HepG2 (cell line): ENCODE results near the gene RNMT. TPM values are rescaled to one million over a fixed set of nuclear protein-coding genes. Genes with fewer than 3 reads are reported as not detected.

ENCODE experiments used
- ATAC-seq: fragments of 200-7000 bp; cut with Tn5 transposase; 3 replicates; pipeline ENCODE4 v1.9.1; 2020; ENCODE audit warnings: mild to moderate bottlenecking, moderate library complexity
- BruUV-seq: library from RNA; stranded (reverse); fragments of 400-500 nt; replicated peaks from 2 replicates; lab custom pipeline; 2021; lab: Mats Ljungman, UMichigan
- CTCF ChIA-PET: fragments of 300-600 bp; formaldehyde crosslinking; extraction: SDS; loops from one replicate; lab custom pipeline; 2021; ENCODE audit warnings: low total read pairs, inconsistent platforms, low intra/inter-chr PET ratio; lab: Yijun Ruan, JAX
- POLR2A ChIA-PET: fragments of 350-600 bp; sonication (Branson Sonifier 250); formaldehyde crosslinking; loops from one replicate; lab custom pipeline; 2020; ENCODE audit warnings: antibody characterized with exemption, inconsistent platforms; lab: Yijun Ruan, JAX
- DNase-seq: peaks from one replicate; pipeline ENCODE4 v3.0.0-alpha.2; 2015; ENCODE audit warnings: low spot score
- FAIRE-seq: peaks from 3 replicates; lab custom pipeline; 2011; peaks lifted over from hg19 to GRCh38; lab: Jason Lieb, UNC
- H2AFZ ChIP-seq: one replicate; pipeline ENCODE4 v1.6.1; 2011; ENCODE audit warnings: low read length, inconsistent platforms
- H3K27ac ChIP-seq: fragments of 300-600 bp; 3 replicates; pipeline ENCODE4 v1.8.0; 2011; ENCODE audit warnings: mixed run types, mild to moderate bottlenecking, mixed read lengths, low read length, inconsistent platforms; ENCODE audit not compliant: insufficient read depth; ENCODE audit errors: extremely low read length
- H3K27me3 ChIP-seq, 2 experiments: fragments of 200-600 bp in 1 of 2; 2 replicates in 1 of 2; 3 replicates in 1 of 2; pipeline versions ENCODE4 v1.6.0 to v1.8.0; 2011; ENCODE audit warnings: low read length in 2 of 2, mild to moderate bottlenecking in 2 of 2, moderate library complexity in 2 of 2, inconsistent platforms in 1 of 2; ENCODE audit not compliant: insufficient read depth in 2 of 2, control insufficient read depth in 1 of 2
- H3K36me3 ChIP-seq, 2 experiments: fragments of 200-600 bp in 1 of 2; replicated peaks in 1 of 2; 2 replicates in 1 of 2; 3 replicates in 1 of 2; pipeline versions ENCODE4 v1.5.1 to v1.8.0; 2011; ENCODE audit warnings: low read length in 2 of 2, inconsistent platforms in 1 of 2; ENCODE audit not compliant: insufficient read depth in 2 of 2, control insufficient read depth in 1 of 2
- H3K4me1 ChIP-seq: 2 replicates; pipeline ENCODE4 v1.5.1; 2012; ENCODE audit warnings: low read length, inconsistent platforms; ENCODE audit not compliant: insufficient read depth
- H3K4me2 ChIP-seq: 2 replicates; pipeline ENCODE4 v1.6.0; 2011; ENCODE audit warnings: low read depth, low read length, inconsistent platforms
- H3K4me3 ChIP-seq, 3 experiments: fragments of 200-600 bp in 1 of 3; sonication (generic), shearing (Covaris generic) in 1 of 3; replicated peaks in 1 of 3; 2 replicates each; pipeline ENCODE4 v1.5.1; 2011 to 2016; ENCODE audit warnings: low read length in 3 of 3, inconsistent platforms in 2 of 3, low read depth in 2 of 3, mild to moderate bottlenecking in 2 of 3, control low read depth in 1 of 3, mixed read lengths in 1 of 3; ENCODE audit not compliant: insufficient read depth in 1 of 3
- H3K79me2 ChIP-seq: one replicate; pipeline ENCODE4 v1.6.1; 2011; ENCODE audit warnings: low read length, inconsistent platforms; ENCODE audit not compliant: insufficient read depth
- H3K9ac ChIP-seq: 2 replicates; pipeline ENCODE4 v1.6.0; 2011; ENCODE audit warnings: mild to moderate bottlenecking, low read depth, low read length, inconsistent platforms; ENCODE audit not compliant: insufficient read depth
- H3K9me3 ChIP-seq: 2 replicates; pipeline ENCODE4 v1.5.1; 2012; ENCODE audit warnings: mild to moderate bottlenecking, low read length
- H4K20me1 ChIP-seq: 2 replicates; pipeline ENCODE4 v1.6.0; 2011; ENCODE audit warnings: inconsistent platforms, mild to moderate bottlenecking, low read length, moderate library complexity; ENCODE audit not compliant: insufficient read depth
- CEBPB ChIP-seq: IDR thresholded peaks from 2 replicates; pipeline ENCODE4 v1.6.1; 2011; ENCODE audit warnings: low read depth, low read length, improper control_type of control experiment, borderline replicate concordance
- STAG1 ChIP-seq: sonication (generic); formaldehyde crosslinking; IDR thresholded peaks from 2 replicates; pipeline ENCODE4 v1.4.0; 2020; ENCODE audit warnings: missing genetic modification reagents
- TFDP1 ChIP-seq: IDR thresholded peaks from 2 replicates; pipeline ENCODE4 v1.6.1; 2016; ENCODE audit warnings: missing compliant biosample characterization, missing genetic modification reagents, borderline replicate concordance
- ZMYM2 ChIP-seq: sonication (generic); formaldehyde crosslinking; IDR thresholded peaks from 2 replicates; pipeline ENCODE4 v1.8.0; 2022; ENCODE audit warnings: mild to moderate bottlenecking, missing genetic modification reagents
- WGBS: methylation state at CpG from one replicate; pipeline ENCODE4 v1.1.6; 2017; ENCODE audit warnings: low lambda C conversion rate; 5-methylcytosine and 5-hydroxymethylcytosine counted together
- in situ Hi-C: cut with HindIII; loops from 2 replicates; pipeline ENCODE4 v1.10.0; 2017; ENCODE audit warnings: low pct_unique_long_range_greater_than_20kb; ENCODE audit not compliant: extremely low pct_ligation_motif_present
- intact Hi-C: fragments of 100-400 bp; cut with micrococcal nuclease; formaldehyde crosslinking; loops from one replicate; pipeline ENCODE4 v1.10.0; 2022; ENCODE audit not compliant: unreplicated experiment
- polyA plus RNA-seq, 8 experiments: library from polyadenylated mRNA; depleted of rRNA in 3 of 8; stranded (reverse) in 7 of 8; unstranded in 1 of 8; fragments of >200 nt; fragmentation: Illumina TruSeq in 4 of 8; extraction: Trizol in 4 of 8; gene quantifications; 2 replicates each; pipeline versions ENCODE4 v1.2.1 to v1.2.3, GENCODE V29; 2011 to 2016; ENCODE audit warnings: low read depth in 4 of 8, missing spikeins in 1 of 8, mixed read lengths in 1 of 8; ENCODE audit not compliant: insufficient read depth in 1 of 8
- total RNA-seq, 5 experiments: library from RNA; depleted of rRNA; stranded (reverse); fragments of >200 nt; fragmentation: Illumina TruSeq; extraction: Trizol; gene quantifications; 2 replicates each; pipeline ENCODE4 v1.2.3, GENCODE V29; 2016; ENCODE audit warnings: low read depth in 1 of 5

RNMT gene
- total and polyA plus RNA-seq, 2 of the 13 experiments (the other 11 are each of a cell fraction or from before 2014, with no cell fraction given), result 22.9 to 24.4 TPM

GRCh38 chr18:13791181-13791580 is 64.7 kb downstream of the RNMT start:
- Histone ChIP-seq H3K36me3 (no peaks in the 10 kb centered on the region), H2AFZ (no peak overlapping the region), H3K27me3 (peaks cover 0 to 1% of the 10 kb centered on the region in 2 experiments; a peak in 2 of 5 replicates), H3K4me1 (no peaks in the 10 kb centered on the region), H3K4me2 (no peak overlapping the region), H3K27ac (no peak overlapping the region), H3K79me2 (no peaks in the 10 kb centered on the region), H3K4me3 (no peak overlapping the region), H3K9me3 (no peaks in the 10 kb centered on the region), H4K20me1 (no peaks in the 10 kb centered on the region), H3K9ac (no peak overlapping the region)
- POLR2A ChIA-PET, result no interaction called here
- WGBS, result 39% methylated on average over 6 of the region's 7 CpGs
- BruUV-seq, result no TSS peak
- TF ChIP-seq CEBPB (peak; percentile 46; the same call in 1 of the 2 replicates), TFDP1 (CRISPR knock-in tag) (no peak)
- in situ Hi-C loops, result loop anchor here (25.0 kb wide), 1 partner anchor 229 kb away; no protein-coding TSS in a partner anchor
- ATAC-seq (no peak), DNase-seq (no peak), FAIRE-seq (no peak)
- CTCF ChIA-PET, result no interaction called here
- intact Hi-C loops, result no loop called here

GRCh38 chr18:13793819-13794218 is 67.3 kb downstream of the RNMT start:
- Histone ChIP-seq H3K4me3 (no peak overlapping the region), H3K79me2 (no peaks in the 10 kb centered on the region), H3K4me1 (no peaks in the 10 kb centered on the region), H3K27me3 (peaks cover 1 to 3% of the 10 kb centered on the region in 2 experiments; a peak in 2 of 5 replicates), H2AFZ (no peak overlapping the region), H3K27ac (no peak overlapping the region), H3K9me3 (no peaks in the 10 kb centered on the region), H4K20me1 (no peaks in the 10 kb centered on the region), H3K9ac (no peak overlapping the region), H3K4me2 (no peak overlapping the region), H3K36me3 (no peaks in the 10 kb centered on the region)
- TF ChIP-seq ZMYM2 (CRISPR knock-in tag), result no peak
- TF ChIP-seq STAG1 (CRISPR knock-in tag), result peak; percentile 23; the same call in 1 of the 2 replicates
- ATAC-seq, result no peak
- no peak for DNase-seq
- intact Hi-C loops (no loop called here), in situ Hi-C loops (loop anchor here (25.0 kb wide), 1 partner anchor 232 kb away; no protein-coding TSS in a partner anchor)
- ChIA-PET POLR2A (no interaction called here), CTCF (no interaction called here)
- FAIRE-seq, result no peak
- WGBS, result 17% methylated on average over 7 of the region's 7 CpGs
- no TSS peak for BruUV-seq
